DOHH2 (cell line): ENCODE measurements around the gene SGSH.

ENCODE experiments used
- CTCF ChIP-seq: fragments of 200-600 bp; sonication (generic); IDR thresholded peaks from one replicate; pipeline ENCODE4 v1.5.1; 2014; ENCODE audit warnings: antibody characterized with exemption, mild to moderate bottlenecking, low read depth, low read length; ENCODE audit not compliant: poor library complexity, severe bottlenecking
- EZH2phosphoT487 ChIP-seq: fragments of 200-600 bp; sonication (generic); IDR thresholded peaks from 2 replicates; pipeline ENCODE4 v1.6.1; 2017; ENCODE audit warnings: borderline replicate concordance, mild to moderate bottlenecking, antibody characterized with exemption, low read length, moderate library complexity, mixed read lengths

- no peak for TF ChIP-seq CTCF
- no peak for TF ChIP-seq EZH2phosphoT487
Observed at GRCh38 chr17:80237386-80237785, 17.3 kb upstream of the SGSH start.
